Brain microvascular endothelial cell (primary cell): Measurements from ENCODE around the gene LHX4.

Experiments
- DNase-seq: peaks from one replicate; pipeline ENCODE4 v3.0.0-alpha.2; 2020
- H3K27ac ChIP-seq: fragments of 250-450 bp; sonication (Bioruptor Pico); 2 replicates; pipeline ENCODE4 v1.5.1; 2020; ENCODE audit warnings: mild to moderate bottlenecking, moderate library complexity
- H3K27me3 ChIP-seq: fragments of 250-450 bp; sonication (Bioruptor Pico); replicated peaks from 2 replicates; pipeline ENCODE4 v1.5.1; 2020; ENCODE audit warnings: mild to moderate bottlenecking
- H3K36me3 ChIP-seq: fragments of 250-450 bp; sonication (Bioruptor Pico); replicated peaks from 2 replicates; pipeline ENCODE4 v1.5.1; 2020; ENCODE audit warnings: mild to moderate bottlenecking
- H3K4me3 ChIP-seq: 2 replicates; pipeline ENCODE4 v1.5.1; 2011; ENCODE audit warnings: low read depth, mild to moderate bottlenecking, control low read depth, low read length, moderate library complexity
- in situ Hi-C: cut with HindIII; loops from 2 replicates; pipeline ENCODE4 v1.10.0; 2017; ENCODE audit warnings: low sequenced_read_pairs, low pct_ligation_motif_present
- TF ChIP-seq, protein P1 (sequence below): IDR thresholded peaks from 2 replicates; pipeline ENCODE4 v1.5.1; 2011; ENCODE audit warnings: low read depth, mild to moderate bottlenecking, moderate library complexity, low read length, control low read depth, inconsistent platforms; ENCODE audit errors: missing control alignments

Gene LHX4

GRCh38 chr1:180266275-180267210 is 36.5 kb downstream of the LHX4 start:
- no peaks in the 10 kb centered on the region for H3K27me3 ChIP-seq
- no peak overlapping the region for H3K27ac ChIP-seq
- no peaks in the 10 kb centered on the region for H3K36me3 ChIP-seq
- no peak for DNase-seq
- TF ChIP-seq, protein P1, sequence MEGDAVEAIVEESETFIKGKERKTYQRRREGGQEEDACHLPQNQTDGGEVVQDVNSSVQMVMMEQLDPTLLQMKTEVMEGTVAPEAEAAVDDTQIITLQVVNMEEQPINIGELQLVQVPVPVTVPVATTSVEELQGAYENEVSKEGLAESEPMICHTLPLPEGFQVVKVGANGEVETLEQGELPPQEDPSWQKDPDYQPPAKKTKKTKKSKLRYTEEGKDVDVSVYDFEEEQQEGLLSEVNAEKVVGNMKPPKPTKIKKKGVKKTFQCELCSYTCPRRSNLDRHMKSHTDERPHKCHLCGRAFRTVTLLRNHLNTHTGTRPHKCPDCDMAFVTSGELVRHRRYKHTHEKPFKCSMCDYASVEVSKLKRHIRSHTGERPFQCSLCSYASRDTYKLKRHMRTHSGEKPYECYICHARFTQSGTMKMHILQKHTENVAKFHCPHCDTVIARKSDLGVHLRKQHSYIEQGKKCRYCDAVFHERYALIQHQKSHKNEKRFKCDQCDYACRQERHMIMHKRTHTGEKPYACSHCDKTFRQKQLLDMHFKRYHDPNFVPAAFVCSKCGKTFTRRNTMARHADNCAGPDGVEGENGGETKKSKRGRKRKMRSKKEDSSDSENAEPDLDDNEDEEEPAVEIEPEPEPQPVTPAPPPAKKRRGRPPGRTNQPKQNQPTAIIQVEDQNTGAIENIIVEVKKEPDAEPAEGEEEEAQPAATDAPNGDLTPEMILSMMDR, result no peak
- H3K4me3 ChIP-seq, result no peak overlapping the region
- in situ Hi-C loops, result no loop called here

GRCh38 chr1:180267211-180267561 is 37.1 kb downstream of the LHX4 start:
- Histone ChIP-seq H3K4me3 (no peak overlapping the region), H3K27ac (no peak overlapping the region), H3K27me3 (no peaks in the 10 kb centered on the region), H3K36me3 (no peaks in the 10 kb centered on the region)
- TF ChIP-seq, protein P1, result no peak
- in situ Hi-C loops, result no loop called here
- no peak for DNase-seq

GRCh38 chr1:180267761-180268555 is 37.9 kb downstream of the LHX4 start:
- no peaks in the 10 kb centered on the region for H3K27me3 ChIP-seq
- no peaks in the 10 kb centered on the region for H3K36me3 ChIP-seq
- TF ChIP-seq, protein P1, result no peak
- no peak overlapping the region for H3K4me3 ChIP-seq
- in situ Hi-C loops, result no loop called here
- H3K27ac ChIP-seq, result no peak overlapping the region
- DNase-seq, result no peak

DNA sequence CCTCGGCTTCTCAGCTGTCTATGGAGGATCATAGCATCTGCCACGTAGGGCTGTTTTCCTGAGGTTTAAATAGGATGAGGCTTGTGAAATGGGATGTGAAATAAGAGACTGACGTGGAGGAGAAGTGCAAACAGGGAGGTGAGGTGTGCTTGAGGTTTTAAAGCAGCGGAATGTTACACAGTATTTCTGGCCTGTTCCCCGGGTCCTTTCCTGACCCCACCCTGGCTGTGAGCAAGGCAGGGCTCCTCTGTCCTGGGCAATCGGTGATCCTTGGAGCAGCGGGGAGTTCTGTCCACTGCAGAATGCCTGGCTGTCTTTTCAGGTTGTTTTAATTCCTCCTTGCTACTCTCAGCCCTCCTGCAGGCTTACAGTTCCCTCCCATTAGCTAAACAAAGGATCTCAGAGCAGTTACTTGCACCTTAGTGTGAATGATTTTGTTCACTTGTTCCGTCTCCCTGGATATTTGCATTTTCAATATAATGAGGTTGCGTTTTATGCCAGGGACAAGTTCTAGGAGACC is 38.6 kb downstream of the LHX4 start:
- TF ChIP-seq, protein P1, result no peak
- H3K36me3 ChIP-seq, result no peaks in the 10 kb centered on the region
- no peak overlapping the region for H3K27ac ChIP-seq
- H3K27me3 ChIP-seq, result no peaks in the 10 kb centered on the region
- no peak overlapping the region for H3K4me3 ChIP-seq
- no peak for DNase-seq
- in situ Hi-C loops, result no loop called here

GRCh38 chr1:180269645-180270529 is 39.8 kb downstream of the LHX4 start:
- no peak for DNase-seq
- in situ Hi-C loops, result no loop called here

More at GRCh38 chr1:180269645-180270529, 39.8 kb downstream of the LHX4 start:
- Histone ChIP-seq H3K27ac (no peak overlapping the region), H3K27me3 (no peaks in the 10 kb centered on the region), H3K4me3 (no peak overlapping the region), H3K36me3 (peaks cover 2% of the 10 kb centered on the region)
- TF ChIP-seq, protein P1, result peak; percentile 52
